ENCODE data around the gene EFCAB6. TPM values are rescaled to one million over a fixed set of nuclear protein-coding genes. Genes with fewer than 3 reads are reported as not detected.

EFCAB6 gene
- total and polyA plus RNA-seq, 2 of the 4 experiments (the other 2 are of a cell fraction), result 0.44 to 1.1 TPM

- H2BK120ac ChIP-seq (ENCODE audit: low read depth, low read length), result no peak overlapping the region
- CTCF ChIA-PET, result no interaction called here
- POLR2A ChIA-PET (ENCODE audit: unreplicated experiment), result no interaction called here
- no peak overlapping the region for H2BK5ac ChIP-seq (ENCODE audit: low read depth, low read length, poor library complexity, severe bottlenecking)
- H4K20me1 ChIP-seq (ENCODE audit: insufficient read depth, low read length), result no peaks in the 10 kb centered on the region; the same call in 1 of the 2 replicates
- H2BK20ac ChIP-seq (ENCODE audit: low read depth, low read length), result no peak overlapping the region
- no peak overlapping the region for H3K18ac ChIP-seq (ENCODE audit: low read depth, low read length)
- dilution Hi-C loops (cut with HindIII; ENCODE audit: low sequenced_read_pairs, unreplicated experiment) (no loop called here), in situ Hi-C loops (cut with MboI; ENCODE audit: low sequenced_read_pairs) (no loop called here), intact Hi-C loops (cut with micrococcal nuclease) (no loop called here)
- no peaks in the 10 kb centered on the region; a peak in 1 of 4 replicates for H3K79me1 ChIP-seq (ENCODE audit: low read depth in 1 of 2, low read length in 2 of 2)
- H3K27me3 ChIP-seq (ENCODE audit: control insufficient read depth, insufficient read depth, low read length), result no peaks in the 10 kb centered on the region; the same call in 1 of the 2 replicates
- H4K8ac ChIP-seq (ENCODE audit: low read depth in 2 of 2, low read length in 2 of 2), result no peak overlapping the region
- no peak overlapping the region for H3K23ac ChIP-seq (ENCODE audit: low read depth, low read length)
- no peak overlapping the region for H3K14ac ChIP-seq (replicated peaks; ENCODE audit: low read depth, low read length)
- H3K4ac ChIP-seq (ENCODE audit: low read depth, low read length), result no peak overlapping the region
- no peak overlapping the region for H3K4me3 ChIP-seq (ENCODE audit: insufficient read depth, low read depth, low read length)
- no peak for ATAC-seq (ENCODE audit: low read depth)
- H3K9me1 ChIP-seq (ENCODE audit: insufficient read depth, low read length), result no peaks in the 10 kb centered on the region
- H4K5ac ChIP-seq (ENCODE audit: low read depth, low read length), result no peak overlapping the region
- H3K27ac ChIP-seq (ENCODE audit: insufficient read depth, low read length), result no peak overlapping the region
- TF ChIP-seq NFE2L2 (IDR thresholded peaks at IDR 0.05; ENCODE audit: low read depth, low read length), result no peak
- H4K91ac ChIP-seq (ENCODE audit: insufficient read depth, low read depth, low read length), result no peak overlapping the region
- WGBS, 2 experiments (ENCODE audit: extremely low coverage in 2 of 2, insufficient read length in 1 of 2), result 59% methylated on average over 3 of the region's 8 CpGs; no CpG with 5 or more reads in 1 of the 2 experiments
- H2BK15ac ChIP-seq (ENCODE audit: low read depth, low read length), result no peak overlapping the region
- peaks cover 9% of the 10 kb centered on the region; the same call in 1 of the 2 replicates for H3K36me3 ChIP-seq (ENCODE audit: control insufficient read depth, insufficient read depth, low read length)
- no peak overlapping the region for H3K9ac ChIP-seq (ENCODE audit: low read depth, low read length)
- H3K4me2 ChIP-seq (ENCODE audit: low read depth, low read length), result no peak overlapping the region
- H3K9me3 ChIP-seq (ENCODE audit: control insufficient read depth, insufficient read depth, low read length), result no peaks in the 10 kb centered on the region
- BruUV-seq (replicated peaks), result no TSS peak
- no peak overlapping the region for H2AK5ac ChIP-seq (ENCODE audit: low read depth, low read length)
- no peak overlapping the region for H2AFZ ChIP-seq (replicated peaks; ENCODE audit: low read length, poor library complexity)
- DNase-seq, result no peak
- H3K56ac ChIP-seq (ENCODE audit: extremely low read depth, insufficient read depth, low read length), result no peak overlapping the region
- no peak overlapping the region for H2AK9ac ChIP-seq (replicated peaks; ENCODE audit: low read depth, low read length, poor library complexity)
- no peaks in the 10 kb centered on the region for H3K4me1 ChIP-seq (ENCODE audit: control insufficient read depth, insufficient read depth, low read length)
Measured at GRCh38 chr22:43839781-43840180, 27.7 kb upstream of the EFCAB6 start.
